MG63 (cell line): ENCODE results near the gene RCAN3. TPM values are rescaled to one million over a fixed set of nuclear protein-coding genes. Genes with fewer than 3 reads are reported as not detected.
A peak's percentile ranks its signal among the peaks of the same experiment; 100 is the strongest.
"Not testable (repeated sequence)": the region's sequence is repeated elsewhere in the genome, so short reads cannot be mapped to it uniquely, and the experiment has no call there.

Experiments
- DNase-seq: peaks from one replicate; pipeline ENCODE4 v3.0.0-alpha.2; 2020
- H3K27me3 ChIP-seq: fragments of 250-450 bp; sonication (Bioruptor Pico); 2 replicates; pipeline ENCODE4 v1.5.1; 2020; ENCODE audit warnings: mild to moderate bottlenecking, moderate library complexity
- H3K36me3 ChIP-seq: fragments of 250-450 bp; sonication (Bioruptor Pico); 2 replicates; pipeline ENCODE4 v1.5.1; 2020; ENCODE audit warnings: mild to moderate bottlenecking, moderate library complexity
- H3K4me3 ChIP-seq: fragments of 250-450 bp; sonication (Bioruptor Pico); 2 replicates; pipeline ENCODE4 v1.5.1; 2020; ENCODE audit warnings: mild to moderate bottlenecking, moderate library complexity
- H3K9me3 ChIP-seq: fragments of 250-450 bp; sonication (Bioruptor Pico); 2 replicates; pipeline ENCODE4 v1.5.1; 2020; ENCODE audit warnings: mild to moderate bottlenecking, moderate library complexity
- total RNA-seq: library from RNA; depleted of rRNA; stranded (reverse); fragments of >200 nt; shearing (Covaris generic); gene quantifications from 2 replicates; pipeline ENCODE4 v1.2.3, GENCODE V29; 2014; ENCODE audit warnings: low replicate concordance

Gene RCAN3
- total RNA-seq, 1 experiment from 2014 or later, result 3.4 TPM

DNA sequence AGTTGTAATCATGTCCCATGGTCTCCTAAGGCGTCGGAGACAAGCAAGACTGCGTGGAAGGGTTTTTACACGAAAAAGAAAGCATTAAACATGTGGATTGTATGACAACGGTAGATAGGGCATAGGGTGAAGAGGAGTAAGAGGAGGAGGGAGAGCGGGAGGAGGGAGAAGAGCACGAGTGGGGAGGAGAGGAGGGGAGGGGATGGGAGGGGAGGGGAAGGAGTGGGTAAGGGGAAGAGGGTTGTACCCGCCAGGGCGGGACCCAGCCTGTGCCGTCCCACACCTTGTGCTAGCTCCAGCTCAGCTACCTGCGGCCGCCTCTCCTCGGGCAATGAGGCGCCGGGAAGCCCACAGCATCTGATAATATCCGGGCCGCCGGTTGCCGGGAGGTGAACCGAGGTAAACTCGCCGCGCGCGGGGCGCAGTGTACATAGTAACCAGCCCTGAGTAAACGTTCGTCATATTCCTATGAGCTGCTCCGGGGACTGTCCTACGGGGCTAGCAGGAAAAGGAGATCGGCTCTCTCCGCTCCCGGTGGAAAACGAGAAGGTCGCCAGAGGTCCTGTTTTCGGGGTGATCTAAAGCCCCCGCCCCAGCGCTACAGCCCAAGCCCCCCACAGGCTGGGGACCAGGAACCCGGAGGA, 449 bp upstream of the RCAN3 start:
- Histone ChIP-seq H3K9me3 (no peaks in the 10 kb centered on the region), H3K36me3 (no peaks in the 10 kb centered on the region), H3K4me3 (peak overlapping the region; percentile 69), H3K27me3 (no peaks in the 10 kb centered on the region)
- peak; percentile 63 for DNase-seq

DNA sequence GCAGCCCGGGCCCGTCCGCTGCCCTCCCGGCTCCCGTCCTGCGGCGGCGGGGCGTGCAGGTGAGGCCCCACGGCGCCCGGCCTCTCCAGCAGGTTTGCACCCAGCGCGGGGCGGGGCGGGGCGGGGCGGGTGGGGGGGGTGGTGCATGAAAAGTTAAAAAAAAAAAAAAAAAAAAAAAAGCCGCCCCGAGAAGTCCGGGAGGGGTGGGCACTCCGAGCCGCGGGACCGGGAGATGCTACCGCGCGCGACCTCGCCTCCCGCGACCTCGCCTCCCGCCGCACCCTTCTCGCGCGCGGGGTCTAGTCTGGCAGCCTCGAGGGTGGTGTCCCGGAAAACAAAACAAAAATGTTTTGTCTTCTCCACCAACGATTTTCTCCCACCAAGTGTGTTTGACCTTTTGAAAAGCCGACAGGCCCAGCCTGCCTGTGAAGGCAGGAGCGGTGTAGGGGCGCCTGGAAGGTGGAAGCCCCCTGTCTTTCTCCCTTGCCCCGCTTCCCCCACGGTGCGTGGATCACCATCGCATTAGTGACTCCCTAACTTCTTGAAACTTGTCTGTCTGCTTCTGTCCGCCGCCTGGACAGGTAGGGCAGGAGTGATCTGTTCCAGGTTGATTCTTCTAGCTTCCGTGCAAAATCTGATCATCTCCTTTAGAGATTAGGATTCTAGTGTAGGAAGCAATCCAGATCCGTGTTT, 569 bp downstream of the RCAN3 start:
- no peaks in the 10 kb centered on the region for H3K27me3 ChIP-seq
- no peak for DNase-seq
- peak overlapping the region; percentile 50 for H3K4me3 ChIP-seq
- no peaks in the 10 kb centered on the region for H3K9me3 ChIP-seq
- no peaks in the 10 kb centered on the region for H3K36me3 ChIP-seq

DNA sequence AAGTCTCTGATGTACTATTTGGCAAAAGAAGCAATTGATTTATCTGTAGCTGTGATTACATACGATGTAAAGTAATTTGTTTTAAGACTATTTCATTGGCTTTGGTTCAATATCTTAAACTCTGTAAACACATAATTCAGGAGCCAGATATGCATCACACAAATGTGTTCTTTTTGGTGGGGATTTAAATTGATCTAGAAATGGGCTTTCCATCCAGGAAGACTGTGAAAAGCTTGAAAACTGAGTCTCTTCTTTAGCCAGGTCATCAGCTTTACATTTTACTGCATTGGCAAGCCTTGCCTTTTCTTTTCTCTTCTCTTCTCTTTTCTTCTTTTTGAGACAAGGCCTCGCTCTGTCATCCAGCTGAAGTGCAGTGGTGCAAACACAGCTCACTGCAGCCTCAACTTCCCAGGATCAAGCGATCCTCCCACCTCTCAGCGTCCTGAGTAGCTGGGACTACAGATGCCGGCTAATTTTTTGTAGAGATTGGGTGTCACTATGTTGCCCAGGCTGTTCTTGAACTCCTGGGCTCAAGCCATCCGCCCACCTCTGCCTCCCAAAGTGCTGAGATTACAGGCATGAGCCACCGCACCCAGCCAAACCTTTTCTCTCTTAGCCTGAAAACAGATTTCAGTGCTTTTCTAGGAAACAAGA, 1.4 kb downstream of the RCAN3 start:
- DNase-seq, result no peak
- H3K4me3 ChIP-seq, result peak overlapping the region; percentile 50
- no peaks in the 10 kb centered on the region for H3K27me3 ChIP-seq
- no peaks in the 10 kb centered on the region for H3K9me3 ChIP-seq
- no peaks in the 10 kb centered on the region for H3K36me3 ChIP-seq

DNA sequence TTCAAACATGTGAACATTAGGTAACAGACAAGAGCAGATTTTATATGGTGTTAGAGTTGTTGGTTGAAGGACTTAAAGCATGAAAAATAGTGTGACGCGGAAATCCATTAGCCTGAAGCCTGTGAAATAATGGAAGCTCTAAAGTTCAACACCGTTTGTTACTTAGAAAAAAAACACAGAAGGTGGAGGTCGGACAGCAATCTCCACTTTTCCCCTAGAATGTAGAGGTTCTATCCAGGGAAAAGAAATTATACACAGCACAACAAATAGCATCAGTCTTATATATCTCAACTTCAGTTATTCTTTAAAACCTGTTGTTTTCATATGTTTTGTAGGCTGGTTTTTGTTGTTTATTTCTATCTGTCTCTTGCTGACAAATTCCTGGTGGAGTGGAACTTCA, 1.9 kb downstream of the RCAN3 start:
- Histone ChIP-seq H3K4me3 (no peak overlapping the region), H3K36me3 (no peaks in the 10 kb centered on the region), H3K9me3 (no peaks in the 10 kb centered on the region), H3K27me3 (no peaks in the 10 kb centered on the region)
- no peak for DNase-seq

DNA sequence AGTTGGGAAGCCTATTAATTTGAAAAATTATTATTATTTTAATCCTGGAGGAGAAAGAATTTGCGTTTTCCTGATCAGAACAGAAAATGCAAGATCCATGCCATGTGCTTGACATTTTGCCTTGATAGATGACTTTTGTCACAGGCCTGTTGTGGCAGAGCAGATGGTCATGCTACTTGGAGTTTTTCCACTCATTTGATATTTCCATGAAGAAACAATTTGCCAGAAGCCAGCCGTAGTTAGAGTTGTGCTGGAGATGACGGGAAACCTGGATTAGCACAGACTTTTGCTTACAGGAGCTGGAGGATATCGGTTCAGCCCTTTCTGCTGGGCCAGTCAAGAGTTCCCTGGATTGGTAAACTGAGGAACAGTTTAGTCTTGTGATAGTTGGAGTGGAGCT, 3.2 kb downstream of the RCAN3 start:
- H3K4me3 ChIP-seq, result no peak overlapping the region
- no peak for DNase-seq
- H3K36me3 ChIP-seq, result no peaks in the 10 kb centered on the region
- no peaks in the 10 kb centered on the region for H3K27me3 ChIP-seq
- no peaks in the 10 kb centered on the region for H3K9me3 ChIP-seq

DNA sequence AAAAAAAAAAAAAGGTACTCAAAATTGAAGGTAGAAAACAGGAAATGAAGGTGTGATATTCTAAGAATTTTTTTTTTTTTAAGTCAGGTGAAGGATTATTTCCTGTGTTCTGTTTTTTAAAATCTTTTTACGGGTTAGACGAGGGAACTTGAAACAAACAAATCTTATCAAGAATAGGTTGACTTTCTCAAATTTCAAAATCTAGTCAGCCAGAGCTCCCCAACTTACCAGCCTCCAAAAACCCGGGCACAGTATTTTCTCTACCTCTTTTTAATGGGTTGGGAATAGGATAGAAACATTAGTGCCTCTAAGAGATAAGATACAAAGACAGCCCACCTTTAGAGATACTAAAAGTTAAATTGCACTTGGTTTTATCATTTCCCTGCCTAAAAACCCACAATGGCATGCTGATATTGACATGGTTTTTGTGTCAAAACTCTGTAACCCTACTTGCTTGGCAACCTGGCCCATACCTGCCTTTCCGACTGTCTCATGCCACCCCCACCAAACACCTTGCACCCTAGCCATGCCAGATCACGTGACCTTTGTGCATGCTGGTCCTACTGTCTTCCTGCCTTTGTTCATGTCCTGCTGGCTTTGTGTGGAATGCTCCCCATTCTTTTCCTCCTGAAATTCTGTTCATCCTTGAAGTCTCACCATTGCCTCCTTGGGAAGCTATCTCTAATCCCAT, 4.2 kb downstream of the RCAN3 start:
- no peak for DNase-seq
- Histone ChIP-seq H3K27me3 (no peaks in the 10 kb centered on the region), H3K4me3 (no peak overlapping the region), H3K9me3 (no peaks in the 10 kb centered on the region), H3K36me3 (no peaks in the 10 kb centered on the region)

DNA sequence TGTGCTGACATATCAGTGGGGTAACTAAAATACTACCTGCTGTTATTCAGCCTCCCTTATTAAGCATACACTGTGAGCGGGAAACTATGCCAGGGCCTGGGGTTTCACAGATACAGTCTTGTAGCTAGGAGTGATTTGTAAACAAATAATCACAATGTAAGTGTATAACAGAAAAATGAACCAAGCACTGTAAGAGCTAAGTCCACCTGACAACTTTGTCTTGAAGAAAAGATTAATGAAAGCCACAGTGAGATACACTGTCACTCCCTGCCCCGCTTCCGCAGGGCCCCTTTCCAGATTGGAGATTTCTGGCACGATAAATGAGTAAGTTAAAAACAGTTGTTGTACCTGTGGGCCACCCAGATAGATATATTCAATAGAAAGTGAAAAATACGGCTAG, 4.8 kb downstream of the RCAN3 start:
- H3K9me3 ChIP-seq, result no peaks in the 10 kb centered on the region
- DNase-seq, result no peak
- no peaks in the 10 kb centered on the region for H3K36me3 ChIP-seq
- no peak overlapping the region for H3K4me3 ChIP-seq
- no peaks in the 10 kb centered on the region for H3K27me3 ChIP-seq

DNA sequence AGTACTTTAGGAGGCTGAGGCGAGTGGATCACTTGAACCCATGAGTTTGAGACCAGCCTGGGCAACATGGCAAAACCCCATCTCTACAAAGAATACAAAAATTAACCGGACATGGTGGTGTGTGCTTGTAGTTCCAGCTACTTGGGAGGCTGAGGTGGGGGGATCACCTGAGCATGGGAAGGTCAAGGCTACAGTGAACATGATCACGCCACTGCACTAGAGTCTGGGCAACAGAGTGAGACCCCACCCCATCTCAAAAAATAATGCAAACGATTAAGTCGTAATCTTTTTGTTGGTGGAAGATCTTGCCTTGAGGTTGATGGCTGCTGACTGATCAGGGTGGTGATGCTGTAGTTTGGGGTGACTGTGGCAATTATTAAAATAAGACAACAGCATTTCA, 6.3 kb downstream of the RCAN3 start:
- Histone ChIP-seq H3K4me3 (no peak overlapping the region), H3K36me3 (no peaks in the 10 kb centered on the region), H3K9me3 (no peaks in the 10 kb centered on the region), H3K27me3 (no peaks in the 10 kb centered on the region)
- DNase-seq, result no peak

DNA sequence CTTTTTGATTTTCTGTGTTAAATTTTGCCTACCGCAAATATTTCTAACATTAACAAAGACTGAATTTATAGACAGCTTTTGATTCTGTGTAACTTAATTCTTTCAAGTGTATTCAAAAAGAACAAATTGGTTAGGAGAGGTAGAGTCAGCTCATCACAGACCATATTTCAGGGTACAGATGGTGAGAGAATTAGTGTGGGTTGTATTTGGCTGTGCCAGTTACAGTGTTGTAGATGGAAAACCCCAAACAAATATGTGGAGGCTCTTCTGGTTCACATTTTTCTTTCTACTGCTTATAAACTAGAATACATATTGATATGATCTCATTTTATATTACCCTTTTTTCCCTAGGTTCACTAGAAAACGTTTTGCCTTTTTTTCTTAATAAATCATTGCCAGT, 11.1 kb downstream of the RCAN3 start:
- no peak for DNase-seq
- Histone ChIP-seq H3K4me3 (no peak overlapping the region), H3K9me3 (no peaks in the 10 kb centered on the region), H3K27me3 (no peaks in the 10 kb centered on the region), H3K36me3 (no peaks in the 10 kb centered on the region)

DNA sequence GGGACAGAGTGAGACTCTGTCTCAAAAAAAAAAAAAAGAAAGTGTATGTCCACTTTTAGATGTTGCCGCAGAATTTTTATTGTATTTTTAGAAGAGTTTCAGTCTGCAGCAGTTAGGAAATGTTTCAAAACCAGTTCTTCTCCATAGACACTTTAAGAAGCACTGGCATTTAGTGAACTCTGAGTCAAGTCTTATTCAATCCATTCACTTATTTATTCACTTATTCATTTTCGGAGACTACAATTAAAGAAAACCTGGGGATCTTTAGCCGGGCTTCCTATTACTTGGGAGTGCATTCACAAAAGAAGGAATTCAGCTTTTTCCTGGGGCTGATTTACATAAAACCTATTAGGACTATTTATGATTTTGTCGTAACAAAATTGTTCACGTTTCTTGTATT, 12.3 kb downstream of the RCAN3 start:
- no peaks in the 10 kb centered on the region for H3K36me3 ChIP-seq
- H3K4me3 ChIP-seq, result no peak overlapping the region
- H3K9me3 ChIP-seq, result no peaks in the 10 kb centered on the region
- no peaks in the 10 kb centered on the region for H3K27me3 ChIP-seq
- no peak for DNase-seq

DNA sequence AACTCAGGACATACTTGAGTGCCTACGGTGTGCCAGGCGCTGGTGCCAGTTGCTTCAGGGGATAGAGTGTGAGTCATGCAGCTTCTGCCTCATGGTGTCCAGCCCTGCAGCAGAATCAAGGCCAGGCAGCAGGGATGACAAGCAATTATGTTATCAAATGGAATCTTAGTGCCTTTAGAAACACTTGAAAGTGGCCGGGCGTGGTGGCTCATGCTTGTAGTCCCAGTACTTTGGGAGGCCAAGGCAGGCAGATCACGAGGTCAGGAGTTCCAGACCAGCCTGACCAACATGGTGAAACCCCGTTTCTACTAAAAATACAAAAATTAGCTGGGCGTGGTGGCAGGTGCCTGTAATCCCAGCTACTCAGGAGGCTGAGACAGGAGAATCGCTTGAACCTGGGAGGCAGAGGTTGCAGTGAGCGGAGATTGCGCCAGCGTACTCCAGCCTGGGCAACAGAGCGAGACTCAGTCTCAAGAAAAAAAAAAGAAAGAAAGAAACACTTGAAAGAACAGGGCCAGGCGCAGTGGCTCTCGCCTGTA, 13.1 kb downstream of the RCAN3 start:
- peak; percentile 92 for DNase-seq

DNA sequence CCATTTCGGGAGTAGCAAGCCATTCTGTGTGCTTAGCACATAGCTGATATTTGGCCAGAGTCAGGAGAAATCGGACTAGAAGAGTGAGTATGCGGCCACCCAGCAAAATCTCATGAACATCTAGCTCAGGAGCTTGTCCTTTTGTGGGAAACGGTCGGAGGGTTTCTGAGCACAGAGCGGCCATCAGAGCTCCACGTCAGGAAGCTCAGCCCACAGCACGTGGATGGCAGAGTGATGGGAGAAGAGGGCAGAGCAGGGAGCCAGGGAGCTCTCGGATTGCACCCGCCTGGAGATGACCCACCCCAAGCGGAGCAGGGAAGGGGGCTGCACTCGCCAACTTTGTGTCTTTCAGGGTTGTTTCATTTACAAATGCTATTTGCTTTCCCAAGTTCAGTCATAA, 13.9 kb downstream of the RCAN3 start:
- no peaks in the 10 kb centered on the region for H3K9me3 ChIP-seq

More for the DNA sequence above, 13.1 kb downstream of the RCAN3 start:
- not testable (repeated sequence) for H3K36me3 ChIP-seq, H3K9me3 ChIP-seq, H3K4me3 ChIP-seq, H3K27me3 ChIP-seq

DNA sequence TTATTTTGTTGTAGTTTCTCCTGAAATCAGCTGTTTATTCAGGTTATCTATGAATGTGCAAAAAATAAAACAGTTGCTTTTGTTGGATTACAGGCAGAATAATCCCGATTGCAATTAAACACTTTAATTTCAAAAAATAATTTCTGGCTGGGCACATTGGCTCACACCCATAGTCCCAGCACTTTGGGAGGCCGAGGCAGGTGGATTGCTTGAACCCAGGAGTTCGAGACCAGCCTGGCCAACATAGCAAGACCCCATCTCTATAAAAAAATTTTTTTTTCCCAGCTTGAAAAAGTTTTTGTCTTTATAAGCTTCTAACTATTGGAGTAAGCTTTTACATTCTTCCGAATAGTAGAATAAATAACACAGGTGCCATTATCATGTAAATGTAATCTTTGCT, 15.3 kb downstream of the RCAN3 start:
- Histone ChIP-seq H3K27me3 (no peaks in the 10 kb centered on the region), H3K9me3 (no peaks in the 10 kb centered on the region)

More for the DNA sequence above, 13.9 kb downstream of the RCAN3 start:
- DNase-seq, result no peak
- Histone ChIP-seq H3K4me3 (no peak overlapping the region), H3K27me3 (no peaks in the 10 kb centered on the region), H3K36me3 (no peaks in the 10 kb centered on the region)

DNA sequence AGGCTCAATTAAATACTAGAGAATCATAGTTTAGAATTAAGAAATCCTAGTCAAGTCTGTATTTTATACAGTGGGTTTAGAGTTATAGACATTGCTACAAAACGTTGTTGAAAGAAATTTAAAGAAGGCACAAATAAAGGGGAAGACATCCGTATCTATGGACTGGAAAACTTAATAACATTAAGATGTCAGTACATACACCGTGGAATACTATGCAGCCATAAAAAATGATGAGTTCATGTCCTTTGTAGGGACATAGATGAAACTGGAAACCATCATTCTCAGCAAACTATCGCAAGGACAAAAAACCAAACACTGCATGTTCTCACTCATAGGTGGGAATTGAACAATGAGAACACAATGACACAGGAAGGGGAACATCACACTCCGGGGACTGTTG, 17.6 kb downstream of the RCAN3 start:
- H3K4me3 ChIP-seq, H3K9me3 ChIP-seq, H3K27me3 ChIP-seq, H3K36me3 ChIP-seq, DNase-seq: not testable (repeated sequence)

More for the DNA sequence above, 15.3 kb downstream of the RCAN3 start:
- H3K36me3 ChIP-seq, result no peaks in the 10 kb centered on the region
- no peak for DNase-seq
- H3K4me3 ChIP-seq, result no peak overlapping the region

DNA sequence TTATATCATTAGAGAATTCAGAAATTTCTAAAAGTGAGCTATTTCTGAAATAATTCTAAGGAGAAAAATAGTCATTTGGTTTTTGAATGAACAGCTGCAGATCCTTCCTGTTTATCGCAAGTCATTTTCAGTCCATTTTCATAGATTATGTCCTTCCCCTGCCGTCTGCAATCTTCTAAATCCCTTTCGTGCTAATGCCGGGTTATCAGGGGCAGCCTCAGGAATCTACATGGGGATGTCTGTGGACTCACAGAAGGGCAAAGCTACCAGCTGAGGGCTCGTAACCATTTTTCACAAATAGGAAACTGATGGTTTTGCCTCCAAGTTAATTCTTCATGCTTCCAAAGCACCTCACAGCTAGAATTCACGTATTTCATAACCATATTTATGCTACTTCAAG, 23.0 kb downstream of the RCAN3 start:
- DNase-seq, result no peak
- Histone ChIP-seq H3K36me3 (no peaks in the 10 kb centered on the region), H3K9me3 (no peaks in the 10 kb centered on the region), H3K4me3 (no peak overlapping the region), H3K27me3 (no peaks in the 10 kb centered on the region)

DNA sequence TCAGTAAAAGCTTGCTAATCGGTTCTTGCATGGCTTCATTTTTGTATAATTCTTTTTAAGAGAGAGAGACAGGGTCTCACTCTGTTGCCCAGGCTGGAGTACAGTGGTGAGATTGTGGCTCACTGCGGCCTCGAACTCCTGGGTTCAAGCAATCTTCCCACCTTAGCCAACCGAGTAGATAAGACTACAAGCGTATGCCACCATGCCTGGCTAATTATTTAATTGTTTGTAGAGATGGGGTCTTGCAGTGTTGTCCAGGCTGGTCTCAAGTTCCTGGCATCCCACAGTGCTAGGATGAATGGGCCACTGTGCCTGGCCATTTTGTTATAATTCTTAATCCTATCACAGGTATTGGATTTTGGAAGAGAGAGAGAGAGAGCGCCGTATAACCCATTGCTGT, 23.4 kb downstream of the RCAN3 start:
- DNase-seq, result no peak
- Histone ChIP-seq H3K27me3 (no peaks in the 10 kb centered on the region), H3K36me3 (no peaks in the 10 kb centered on the region), H3K9me3 (no peaks in the 10 kb centered on the region), H3K4me3 (no peak overlapping the region)

DNA sequence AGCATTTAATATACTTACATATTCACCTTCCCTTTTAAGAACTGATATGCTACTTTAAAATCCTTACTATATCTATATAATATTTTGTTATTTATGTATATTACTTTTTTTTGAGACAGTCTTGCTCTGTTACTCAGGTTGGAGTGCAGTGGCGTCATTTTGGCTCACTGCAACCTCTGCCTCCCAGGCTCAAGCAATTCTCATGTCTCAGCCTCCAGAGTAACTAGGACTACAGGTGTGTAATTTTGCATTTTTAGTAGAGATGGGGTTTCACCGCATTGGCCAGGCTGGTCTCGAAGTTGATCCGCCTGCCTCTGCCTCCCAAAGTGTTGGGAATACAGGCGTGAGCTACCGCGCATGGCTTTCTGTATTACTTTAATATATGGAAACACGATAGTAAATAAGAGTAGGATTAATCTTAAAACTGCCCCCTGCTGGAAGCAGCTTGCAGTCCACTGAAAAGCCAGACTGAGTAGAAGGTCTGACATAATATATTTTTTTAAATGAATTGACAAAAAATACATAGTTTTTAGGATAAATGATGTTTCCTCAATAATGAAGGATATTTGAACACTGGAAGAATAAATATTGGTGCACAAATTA, 24.4 kb downstream of the RCAN3 start:
- H3K9me3 ChIP-seq, result no peaks in the 10 kb centered on the region
- no peaks in the 10 kb centered on the region for H3K27me3 ChIP-seq
- no peak overlapping the region for H3K4me3 ChIP-seq
- no peaks in the 10 kb centered on the region for H3K36me3 ChIP-seq
- DNase-seq, result no peak
